IMR-90 (cell line): ENCODE measurements around the gene CD8B2. TPM values are rescaled to one million over a fixed set of nuclear protein-coding genes. Genes with fewer than 3 reads are reported as not detected.

Source experiments
- ATAC-seq: fragments of 200-7000 bp; cut with Tn5 transposase; 2 replicates; pipeline ENCODE4 v1.9.1; 2020; ENCODE audit warnings: low read depth, mild to moderate bottlenecking, moderate library complexity
- BruUV-seq: library from RNA; stranded (reverse); fragments of 400-500 nt; replicated peaks from 2 replicates; lab custom pipeline; 2021; lab: Mats Ljungman, UMichigan
- CTCF ChIA-PET: fragments of 300-600 bp; formaldehyde crosslinking; extraction: SDS; loops from one replicate; lab custom pipeline; 2021; ENCODE audit warnings: antibody characterized with exemption; lab: Yijun Ruan, JAX
- POLR2A ChIA-PET: fragments of 300-600 bp; sonication (Branson Sonifier 250); formaldehyde crosslinking; loops from one replicate; lab custom pipeline; 2022; ENCODE audit warnings: antibody characterized with exemption; ENCODE audit not compliant: unreplicated experiment; lab: Charles Lee
- DNase-seq: peaks from one replicate; pipeline ENCODE4 v3.0.0; 2013
- H2AFZ ChIP-seq: replicated peaks from 2 replicates; pipeline ENCODE3; 2013; ENCODE audit warnings: low read length, mild to moderate bottlenecking; ENCODE audit not compliant: poor library complexity
- H2AK5ac ChIP-seq: 2 replicates; pipeline ENCODE4 v1.6.1; 2013; ENCODE audit warnings: low read depth, low read length, inconsistent platforms
- H2AK9ac ChIP-seq: replicated peaks from 2 replicates; pipeline ENCODE3; 2013; ENCODE audit warnings: mild to moderate bottlenecking, low read depth, low read length, moderate library complexity; ENCODE audit not compliant: poor library complexity
- H2BK120ac ChIP-seq: 2 replicates; pipeline ENCODE4 v1.6.1; 2013; ENCODE audit warnings: low read depth, low read length, inconsistent platforms
- H2BK15ac ChIP-seq: 3 replicates; pipeline ENCODE4 v1.6.1; 2013; ENCODE audit warnings: low read depth, low read length, inconsistent platforms
- H2BK20ac ChIP-seq: 2 replicates; pipeline ENCODE4 v1.6.1; 2013; ENCODE audit warnings: low read depth, mild to moderate bottlenecking, inconsistent platforms, low read length, moderate library complexity
- H2BK5ac ChIP-seq: 2 replicates; pipeline ENCODE4 v1.6.1; 2013; ENCODE audit warnings: mild to moderate bottlenecking, low read depth, low read length, inconsistent platforms; ENCODE audit not compliant: poor library complexity, severe bottlenecking
- H3K14ac ChIP-seq: replicated peaks from 2 replicates; pipeline ENCODE4 v1.6.1; 2013; ENCODE audit warnings: low read depth, low read length, inconsistent platforms
- H3K18ac ChIP-seq: 2 replicates; pipeline ENCODE4 v1.6.1; 2013; ENCODE audit warnings: low read depth, low read length, control low read depth
- H3K23ac ChIP-seq: 2 replicates; pipeline ENCODE4 v1.6.1; 2013; ENCODE audit warnings: low read depth, low read length, inconsistent platforms
- H3K27ac ChIP-seq: 2 replicates; pipeline ENCODE4 v1.5.1; 2013; ENCODE audit warnings: mild to moderate bottlenecking, control low read depth, low read length; ENCODE audit not compliant: insufficient read depth
- H3K27me3 ChIP-seq: 2 replicates; pipeline ENCODE4 v1.6.1; 2013; ENCODE audit warnings: low read length; ENCODE audit not compliant: control insufficient read depth, insufficient read depth
- H3K36me3 ChIP-seq: 2 replicates; pipeline ENCODE4 v1.6.1; 2013; ENCODE audit warnings: low read length, mixed read lengths; ENCODE audit not compliant: control insufficient read depth, insufficient read depth
- H3K4ac ChIP-seq: 2 replicates; pipeline ENCODE4 v1.6.1; 2013; ENCODE audit warnings: low read depth, low read length, inconsistent platforms
- H3K4me1 ChIP-seq: 2 replicates; pipeline ENCODE4 v1.6.1; 2013; ENCODE audit warnings: low read length, mixed read lengths; ENCODE audit not compliant: control insufficient read depth, insufficient read depth
- H3K4me2 ChIP-seq: 2 replicates; pipeline ENCODE4 v1.6.1; 2013; ENCODE audit warnings: low read depth, mild to moderate bottlenecking, control low read depth, low read length, moderate library complexity
- H3K4me3 ChIP-seq: 2 replicates; pipeline ENCODE4 v1.5.1; 2013; ENCODE audit warnings: low read depth, mild to moderate bottlenecking, control low read depth, low read length, moderate library complexity; ENCODE audit not compliant: insufficient read depth
- H3K56ac ChIP-seq: 2 replicates; pipeline ENCODE4 v1.6.1; 2013; ENCODE audit warnings: low read length, inconsistent platforms; ENCODE audit not compliant: insufficient read depth; ENCODE audit errors: extremely low read depth
- H3K79me1 ChIP-seq, 2 experiments: 2 replicates each; pipeline ENCODE4 v1.6.1; 2013; ENCODE audit warnings: low read length in 2 of 2, inconsistent platforms in 1 of 2, low read depth in 1 of 2
- H3K9ac ChIP-seq: 2 replicates; pipeline ENCODE4 v1.6.1; 2013; ENCODE audit warnings: low read depth, low read length, control low read depth
- H3K9me1 ChIP-seq: 2 replicates; pipeline ENCODE4 v1.6.1; 2013; ENCODE audit warnings: low read length, inconsistent platforms; ENCODE audit not compliant: insufficient read depth
- H3K9me3 ChIP-seq: 2 replicates; pipeline ENCODE4 v1.6.1; 2013; ENCODE audit warnings: low read length; ENCODE audit not compliant: control insufficient read depth, insufficient read depth
- H4K20me1 ChIP-seq: 2 replicates; pipeline ENCODE4 v1.6.1; 2013; ENCODE audit warnings: low read length, inconsistent platforms; ENCODE audit not compliant: insufficient read depth
- H4K5ac ChIP-seq: 2 replicates; pipeline ENCODE4 v1.6.1; 2013; ENCODE audit warnings: mild to moderate bottlenecking, low read depth, low read length, control low read depth
- H4K8ac ChIP-seq, 2 experiments: 2 replicates each; pipeline ENCODE4 v1.6.1; 2013; ENCODE audit warnings: low read depth in 2 of 2, low read length in 2 of 2, control low read depth in 1 of 2, inconsistent platforms in 1 of 2
- H4K91ac ChIP-seq: 2 replicates; pipeline ENCODE4 v1.6.1; 2013; ENCODE audit warnings: low read depth, low read length, inconsistent platforms; ENCODE audit not compliant: insufficient read depth
- BHLHE40 ChIP-seq: fragments of 150-350 bp; IDR thresholded peaks from 2 replicates; pipeline ENCODE4 v1.6.1; 2016; ENCODE audit warnings: mild to moderate bottlenecking, low read depth, low read length
- CEBPB ChIP-seq: IDR thresholded peaks from 2 replicates; pipeline ENCODE4 v1.6.1; 2012; ENCODE audit warnings: low read depth, low read length, improper control_type of control experiment
- CHD1 ChIP-seq: IDR thresholded peaks from 2 replicates; pipeline ENCODE4 v1.6.1; 2012; ENCODE audit warnings: low read depth, low read length, improper control_type of control experiment
- CTCF ChIP-seq: conservative IDR thresholded peaks from 2 replicates; pipeline ENCODE4 v1.5.1; 2012; ENCODE audit warnings: mild to moderate bottlenecking, low read depth, low read length, improper control_type of control experiment
- ELK1 ChIP-seq: fragments of 150-350 bp; IDR thresholded peaks from 2 replicates; pipeline ENCODE4 v1.6.1; 2016; ENCODE audit warnings: low read depth, mild to moderate bottlenecking, low read length, moderate library complexity, borderline replicate concordance
- FOS ChIP-seq: fragments of 150-350 bp; IDR thresholded peaks from 2 replicates; pipeline ENCODE4 v1.6.1; 2016; ENCODE audit warnings: low read depth, low read length
- MAFK ChIP-seq: IDR thresholded peaks from 2 replicates; pipeline ENCODE4 v1.6.1; 2012; ENCODE audit warnings: low read depth, low read length, improper control_type of control experiment
- MAZ ChIP-seq: IDR thresholded peaks from 2 replicates; pipeline ENCODE4 v1.6.1; 2012; ENCODE audit warnings: low read depth, mild to moderate bottlenecking, low read length, improper control_type of control experiment, moderate library complexity, borderline replicate concordance
- MXI1 ChIP-seq: IDR thresholded peaks from 2 replicates; pipeline ENCODE4 v1.6.1; 2012; ENCODE audit warnings: low read depth, mild to moderate bottlenecking, low read length, moderate library complexity, borderline replicate concordance
- NFE2L2 ChIP-seq: fragments of 150-350 bp; IDR thresholded peaks from 2 replicates; pipeline ENCODE4 v1.6.1; 2016; ENCODE audit warnings: low read depth, mild to moderate bottlenecking, low read length
- POLR2A ChIP-seq: IDR thresholded peaks from 2 replicates; pipeline ENCODE4 v1.6.1; 2012; ENCODE audit warnings: mild to moderate bottlenecking, low read depth, low read length
- RAD21 ChIP-seq: IDR thresholded peaks from 2 replicates; pipeline ENCODE4 v1.6.1; 2012; ENCODE audit warnings: low read length, improper control_type of control experiment
- RCOR1 ChIP-seq: IDR thresholded peaks from 2 replicates; pipeline ENCODE4 v1.6.1; 2012; ENCODE audit warnings: mild to moderate bottlenecking, low read length, improper control_type of control experiment; ENCODE audit not compliant: insufficient replicate concordance
- RFX5 ChIP-seq: IDR thresholded peaks from 2 replicates; pipeline ENCODE4 v1.8.0; 2012; ENCODE audit warnings: low read depth, mild to moderate bottlenecking, low read length, moderate library complexity
- SMC3 ChIP-seq: fragments of 150-350 bp; IDR thresholded peaks from 2 replicates; pipeline ENCODE4 v1.6.1; 2016; ENCODE audit warnings: low read depth, mild to moderate bottlenecking, antibody characterized with exemption, low read length, moderate library complexity
- USF2 ChIP-seq: fragments of 150-350 bp; IDR thresholded peaks from 2 replicates; pipeline ENCODE4 v1.6.1; 2017; ENCODE audit warnings: mild to moderate bottlenecking, antibody characterized with exemption, low read length, low read depth
- WGBS, 2 experiments: methylation state at CpG; one replicate each; pipeline versions ENCODE4 v1.1.5 to v1.1.7; 2013; ENCODE audit warnings: missing lambda C conversion rate in 2 of 2; ENCODE audit not compliant: insufficient read length in 1 of 2; ENCODE audit errors: extremely low coverage in 2 of 2; 5-methylcytosine and 5-hydroxymethylcytosine counted together
- dilution Hi-C: fragments of 300-500 bp; cut with HindIII; formaldehyde crosslinking; loops from one replicate; pipeline ENCODE4 v1.14.3; 2018; ENCODE audit warnings: low sequenced_read_pairs; ENCODE audit not compliant: unreplicated experiment
- in situ Hi-C: fragments of 300-500 bp; cut with MboI; formaldehyde crosslinking; loops from 3 replicates; pipeline ENCODE4 v1.14.3; 2019; ENCODE audit warnings: low sequenced_read_pairs, inconsistent platforms, mixed read lengths
- intact Hi-C: fragments of 100-400 bp; cut with micrococcal nuclease; formaldehyde crosslinking; loops from 2 replicates; pipeline ENCODE4 v1.10.0; 2022
- polyA plus RNA-seq, 3 experiments: library from polyadenylated mRNA; depleted of rRNA; stranded (reverse); fragments of >200 nt; gene quantifications; 2 replicates each; pipeline ENCODE4 v1.2.3, GENCODE V29; 2012; ENCODE audit warnings: low replicate concordance in 1 of 3
- total RNA-seq: library from RNA; depleted of rRNA; stranded (reverse); fragments of >200 nt; gene quantifications from 2 replicates; pipeline ENCODE4 v1.2.3, GENCODE V29; 2012

The CD8B2 gene
- total and polyA plus RNA-seq, 2 of the 4 experiments (the other 2 are of a cell fraction), result not detected

- Histone ChIP-seq H3K14ac (no peak overlapping the region), H3K36me3 (no peaks in the 10 kb centered on the region), H3K4me1 (no peaks in the 10 kb centered on the region), H4K8ac (no peak overlapping the region), H3K79me1 (no peaks in the 10 kb centered on the region), H3K9me1 (no peaks in the 10 kb centered on the region), H2BK120ac (no peak overlapping the region), H3K27me3 (no peaks in the 10 kb centered on the region), H2AK9ac (no peak overlapping the region), H2AFZ (no peak overlapping the region), H3K27ac (no peak overlapping the region), H4K5ac (no peak overlapping the region), H2BK20ac (no peak overlapping the region), H3K4me2 (no peak overlapping the region), H2BK5ac (no peak overlapping the region), H4K91ac (no peak overlapping the region), H3K56ac (no peak overlapping the region), H3K4me3 (no peak overlapping the region), H4K20me1 (no peaks in the 10 kb centered on the region), H3K23ac (no peak overlapping the region), H2AK5ac (no peak overlapping the region), H3K4ac (no peak overlapping the region), H2BK15ac (no peak overlapping the region), H3K18ac (no peak overlapping the region), H3K9me3 (no peaks in the 10 kb centered on the region), H3K9ac (no peak overlapping the region)
- TF ChIP-seq CTCF, result no peak
- no peak for TF ChIP-seq RAD21
- TF ChIP-seq MAZ, result no peak
- TF ChIP-seq MAFK, result no peak
- TF ChIP-seq CHD1, result no peak
- no peak for TF ChIP-seq RFX5
- no peak for TF ChIP-seq FOS
- no peak for TF ChIP-seq RCOR1
- TF ChIP-seq ELK1, result no peak
- no peak for TF ChIP-seq POLR2A
- no peak for TF ChIP-seq CEBPB
- TF ChIP-seq MXI1, result no peak
- no peak for TF ChIP-seq SMC3
- TF ChIP-seq USF2, result no peak
- no peak for TF ChIP-seq NFE2L2
- no peak for TF ChIP-seq BHLHE40
- intact Hi-C loops (no loop called here), dilution Hi-C loops (no loop called here), in situ Hi-C loops (no loop called here)
- no TSS peak for BruUV-seq
- CTCF ChIA-PET, result no interaction called here
- no CpG with 5 or more reads among the region's 7 CpGs for WGBS, 2 experiments
- DNase-seq (no peak), ATAC-seq (no peak)
- POLR2A ChIA-PET, result no interaction called here
Measured at GRCh38 chr2:106551417-106552130, 64.4 kb downstream of the CD8B2 start.
